ENCODE results near the gene ZNF382.

The ZNF382 gene

DNA sequence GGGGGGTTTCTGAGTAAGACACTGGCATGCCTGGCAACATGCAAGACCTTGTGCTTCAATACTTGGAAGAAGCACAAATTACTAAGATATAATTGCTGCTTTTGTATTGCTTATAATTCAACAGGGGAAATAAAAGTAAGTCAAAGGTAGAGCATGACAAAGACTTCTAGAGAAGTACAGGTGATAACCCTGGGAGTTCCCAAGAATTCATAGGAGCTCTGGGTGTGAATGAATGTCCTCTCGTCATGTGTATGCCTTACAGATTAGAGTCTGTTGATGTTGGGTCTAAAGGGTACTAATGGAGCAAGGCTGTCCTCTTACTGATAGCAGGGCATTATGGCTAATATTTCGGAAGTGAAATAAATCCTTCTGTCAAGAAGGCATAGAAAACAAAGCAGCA is 69.1 kb downstream of the ZNF382 start:
- no peak for DNase-seq

- DNase-seq: no peak
These were observed 74.3 kb downstream of the ZNF382 start for GRCh38 chr19:36679455-36679854.

All from anterior cingulate cortex (tissue), 58 donors.